T47D (cell line): ENCODE results near the gene USP4.
"Not testable (repeated sequence)": the region's sequence is repeated elsewhere in the genome, so short reads cannot be mapped to it uniquely, and the experiment has no call there.

Experiments
- DNase-seq, 2 experiments: peaks; one replicate each; pipeline versions ENCODE4 v3.0.0 to v3.0.0-alpha.2; 2011 to 2012; ENCODE audit warnings: low read depth in 1 of 2, low spot score in 1 of 2
- JUND ChIP-seq: IDR thresholded peaks from 2 replicates; pipeline ENCODE4 v1.6.1; 2012; ENCODE audit warnings: low read depth
- in situ Hi-C: cut with HindIII; loops from 2 replicates; pipeline ENCODE4 v1.10.0; 2016; ENCODE audit warnings: low sequenced_read_pairs, low pct_unique_long_range_greater_than_20kb

The USP4 gene

GRCh38 chr3:49359623-49360022 is 19.8 kb upstream of the USP4 start:
- no peak for DNase-seq
- in situ Hi-C loops: no loop called here
- no peak for TF ChIP-seq JUND

DNA sequence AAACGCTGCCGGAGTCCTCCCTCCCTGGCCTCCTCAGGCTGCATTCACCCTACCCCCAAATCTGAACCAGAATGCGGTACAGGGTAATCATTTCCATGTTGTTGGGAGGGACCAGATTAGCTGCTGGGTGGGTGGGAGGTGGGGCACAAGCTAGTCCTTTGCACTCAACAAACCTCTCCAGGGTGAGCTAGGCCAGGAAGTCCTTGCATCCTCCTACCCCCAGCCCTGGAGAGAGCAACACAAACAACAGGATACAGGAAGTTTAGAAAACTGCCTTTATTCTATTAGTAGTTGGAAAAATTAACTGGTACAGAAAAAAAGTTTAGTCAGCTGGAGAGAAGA is 19.0 kb upstream of the USP4 start:
- no peak for DNase-seq
- in situ Hi-C loops: no loop called here
- TF ChIP-seq JUND: no peak

GRCh38 chr3:49358217-49358883 is 18.5 kb upstream of the USP4 start, which contains the start of gene GPX1:
Gene GPX1, minus strand, starts transcription at chr3:49358353. Its CDS starts 75 bp downstream, at chr3:49358278.
- in situ Hi-C loops: no loop called here
- no peak for TF ChIP-seq JUND

GRCh38 chr3:49357443-49358216 is 17.8 kb upstream of the USP4 start:
- in situ Hi-C loops, DNase-seq: not testable (repeated sequence)

More at GRCh38 chr3:49358217-49358883, 18.5 kb upstream of the USP4 start, which contains the start of gene GPX1:
- DNase-seq: no peak

DNA sequence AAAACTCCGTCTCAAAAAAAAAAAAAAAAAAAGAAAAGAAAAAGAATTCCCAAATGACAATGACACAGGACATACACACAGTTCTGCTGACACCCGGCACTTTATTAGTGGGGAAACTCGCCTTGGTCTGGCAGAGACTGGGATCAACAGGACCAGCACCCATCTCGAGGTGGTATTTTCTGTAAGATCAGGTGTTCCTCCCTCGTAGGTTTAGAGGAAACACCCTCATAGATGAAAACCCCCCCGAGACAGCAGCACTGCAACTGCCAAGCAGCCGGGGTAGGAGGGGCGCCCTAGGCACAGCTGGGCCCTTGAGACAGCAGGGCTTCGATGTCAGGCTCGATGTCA is 17.2 kb upstream of the USP4 start:
- in situ Hi-C loops, DNase-seq: not testable (repeated sequence)

GRCh38 chr3:49352890-49353421 is 13.1 kb upstream of the USP4 start:
- in situ Hi-C loops: no loop called here
- TF ChIP-seq JUND: no peak
- peak; percentile 34 to 45 for DNase-seq

DNA sequence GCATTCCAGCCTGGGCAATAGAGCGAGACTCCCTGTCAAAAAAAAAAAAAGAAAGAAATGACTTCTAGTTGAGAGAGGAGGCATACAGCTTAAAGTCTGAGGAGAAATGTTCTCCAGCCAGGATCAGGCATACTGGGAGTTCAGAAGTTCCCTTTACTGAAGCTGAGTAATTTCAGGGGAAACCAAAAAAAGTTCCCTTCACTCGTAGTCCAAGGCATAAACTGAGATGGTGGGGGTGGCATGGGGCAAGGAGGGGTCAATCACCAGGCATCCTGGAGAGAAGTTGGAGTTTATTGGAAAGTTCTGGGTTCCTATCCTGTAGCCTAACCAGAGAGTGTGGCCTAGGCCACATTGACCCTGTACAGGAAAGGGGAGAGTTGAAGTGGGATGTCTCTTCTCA is 12.4 kb upstream of the USP4 start:
- no peak for DNase-seq
- TF ChIP-seq JUND: no peak
- in situ Hi-C loops: no loop called here

GRCh38 chr3:49351521-49352011 is 11.7 kb upstream of the USP4 start:
- DNase-seq: no peak
- in situ Hi-C loops: no loop called here
- no peak for TF ChIP-seq JUND

- in situ Hi-C loops: no loop called here
- no peak for TF ChIP-seq JUND
- DNase-seq: no peak
Measured at GRCh38 chr3:49349348-49350114, 9.7 kb upstream of the USP4 start.

GRCh38 chr3:49348361-49348760 is 8.5 kb upstream of the USP4 start:
- in situ Hi-C loops: not testable (repeated sequence)

DNA sequence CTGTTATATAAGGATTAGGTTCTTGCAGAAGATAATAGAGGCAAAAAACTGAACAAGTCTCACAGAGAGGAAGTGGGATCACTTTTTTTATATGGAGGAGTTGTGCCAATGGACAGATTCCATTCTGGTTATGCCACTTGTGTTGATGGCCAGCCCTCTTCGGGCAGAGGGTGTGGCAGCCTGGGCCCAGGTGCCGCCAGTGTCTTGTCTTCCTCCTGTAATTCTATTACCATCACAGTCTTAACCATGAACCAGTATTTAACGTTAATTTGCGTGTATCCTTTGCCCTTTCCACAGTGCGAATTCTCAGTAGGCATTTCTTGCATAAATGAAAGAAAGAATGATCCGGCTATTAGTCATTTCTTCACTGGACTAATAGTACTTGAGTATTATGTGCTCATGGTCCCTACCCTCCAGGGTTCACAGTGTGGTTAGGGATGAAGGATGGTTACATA is 7.0 kb upstream of the USP4 start:
- TF ChIP-seq JUND: no peak
- in situ Hi-C loops: no loop called here
- DNase-seq: no peak

More at GRCh38 chr3:49348361-49348760, 8.5 kb upstream of the USP4 start:
- DNase-seq: not testable (repeated sequence)

DNA sequence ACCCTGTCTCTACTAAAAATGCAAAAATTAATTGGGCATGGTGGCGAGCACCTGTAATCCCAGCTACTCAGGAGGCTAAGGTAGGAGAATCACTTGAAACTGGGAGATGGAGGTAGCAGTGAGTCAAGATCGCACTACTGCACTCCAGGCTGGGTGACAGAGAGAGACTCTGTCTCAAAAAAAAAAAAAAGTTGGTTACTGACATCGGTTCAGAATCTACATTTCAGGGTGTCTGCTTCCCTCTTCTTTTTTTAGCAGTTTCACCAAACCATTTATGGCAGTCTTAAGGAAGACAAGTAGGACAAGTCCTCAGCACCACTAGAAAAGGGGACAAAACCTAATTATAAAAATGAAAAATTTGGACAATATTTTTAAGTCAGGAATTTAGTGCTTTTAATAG is 3.3 kb upstream of the USP4 start:
- TF ChIP-seq JUND: no peak
- no peak for DNase-seq
- in situ Hi-C loops: no loop called here
